ENCODE results near the gene LRFN2.

GRCh38 chr6:40392589-40392988, 194.6 kb downstream of the LRFN2 start:
- TF ChIP-seq CREB1 (CRISPR knock-in tag; IDR thresholded peaks at IDR 0.05; ENCODE audit: low read depth): no peak
- TF ChIP-seq CTCF (conservative IDR thresholded peaks at IDR 0.05; ENCODE audit: low read depth in 2 of 2): no peak
- TF ChIP-seq POLR2AphosphoS5 (IDR thresholded peaks at IDR 0.05; ENCODE audit: low read depth): no peak
- no peak for TF ChIP-seq EZH2 (IDR thresholded peaks at IDR 0.05; ENCODE audit: low read depth, unreplicated experiment)
- no peak for TF ChIP-seq ZNF114 (CRISPR knock-in tag; IDR thresholded peaks at IDR 0.05)

Data from GM23338 (cell line).